Transverse colon (tissue), 4 donors: ENCODE measurements around the gene TBC1D2B.
"Not testable (repeated sequence)": the region's sequence is repeated elsewhere in the genome, so short reads cannot be mapped to it uniquely, and the experiment has no call there.

Experiments used
- CTCF ChIP-seq, 5 experiments: fragments of 200-600 bp in 3 of 5; fragments of 450-650 bp in 2 of 5; sonication (generic) in 3 of 5; IDR thresholded peaks; 1 replicate in 2 of 5; 2 replicates in 3 of 5; pipeline ENCODE4 v1.5.1; 2016 to 2017; ENCODE audit warnings: antibody characterized with exemption in 5 of 5, inconsistent platforms in 3 of 5, mild to moderate bottlenecking in 2 of 5, moderate library complexity in 1 of 5
- EP300 ChIP-seq: sonication (generic); formaldehyde crosslinking; IDR thresholded peaks from one replicate; pipeline ENCODE4 v1.6.1; 2017; ENCODE audit warnings: antibody characterized with exemption, low read depth
- POLR2AphosphoS5 ChIP-seq, 3 donors: sonication (generic); formaldehyde crosslinking; IDR thresholded peaks; one replicate each; pipeline ENCODE4 v1.6.1; 2016; ENCODE audit warnings: antibody characterized with exemption in 3 of 3

DNA sequence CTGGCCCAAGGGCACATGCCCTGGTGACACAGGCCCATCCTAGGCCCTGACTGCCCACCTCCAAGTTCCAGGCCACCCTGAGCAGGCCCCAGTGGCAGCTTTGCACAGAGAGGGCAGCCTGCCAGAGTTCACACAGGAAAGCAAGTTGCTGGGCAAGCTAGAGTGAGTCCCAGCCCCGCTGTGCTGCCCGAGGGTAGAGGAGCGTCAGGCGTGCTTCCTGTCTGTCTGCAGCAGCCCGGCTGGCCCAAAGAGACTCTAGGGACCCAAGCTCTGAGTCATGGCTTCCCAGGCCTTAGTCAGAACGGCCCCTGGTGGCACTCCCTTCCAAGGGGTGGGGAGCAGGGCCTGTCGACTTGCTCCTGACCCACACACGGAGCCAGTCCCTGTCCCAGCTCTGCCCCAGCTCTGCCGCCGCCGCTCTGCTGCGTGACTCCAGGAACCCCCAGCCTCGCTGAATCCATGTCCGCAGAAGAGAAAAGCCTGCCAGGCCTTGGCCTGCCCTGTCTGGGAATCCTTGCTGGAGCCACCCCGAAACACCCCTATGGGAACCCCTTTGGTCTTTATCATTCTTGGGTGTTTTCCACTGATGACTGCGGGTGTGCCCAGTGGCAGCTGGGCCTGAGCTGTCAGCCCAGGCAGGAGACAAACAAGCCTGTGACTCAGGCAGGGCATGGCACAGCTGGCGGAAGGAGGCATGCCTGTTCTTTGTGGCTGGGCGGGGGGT lies 83.4 kb downstream of the TBC1D2B start:
- TF ChIP-seq EP300; CTCF (IDR thresholded peaks at IDR 0.05); POLR2AphosphoS5 (IDR thresholded peaks at IDR 0.05): not testable (repeated sequence)
